SK-N-SH treated with all-trans-retinoic acid at 6 μM for 48 hours (cell line): ENCODE results near the gene CHST10.

ENCODE experiments used
- ATAC-seq: fragments of 200-7000 bp; cut with Tn5 transposase; 3 replicates; pipeline ENCODE4 v1.9.1; 2020; ENCODE audit warnings: mild to moderate bottlenecking, moderate library complexity
- ARNTL ChIP-seq: fragments of 450-650 bp; formaldehyde crosslinking; IDR thresholded peaks from 2 replicates; pipeline ENCODE4 v1.5.0; 2020; ENCODE audit warnings: low read depth, mild to moderate bottlenecking, moderate library complexity, borderline replicate concordance
- BACH2 ChIP-seq: fragments of 250-450 bp; sonication (Bioruptor Pico); IDR thresholded peaks from 2 replicates; pipeline ENCODE4 v1.9.0; 2021; ENCODE audit warnings: mild to moderate bottlenecking, borderline replicate concordance
- CREB5 ChIP-seq: fragments of 250-450 bp; sonication (Bioruptor Pico); IDR thresholded peaks from 2 replicates; pipeline ENCODE4 v1.5.1; 2020; ENCODE audit warnings: low read depth, mild to moderate bottlenecking, moderate library complexity
- CSDC2 ChIP-seq: fragments of 250-450 bp; sonication (Bioruptor Pico); IDR thresholded peaks from 2 replicates; pipeline ENCODE4 v1.5.0; 2020; ENCODE audit warnings: mild to moderate bottlenecking, moderate library complexity
- CSRNP3 ChIP-seq: fragments of 250-450 bp; sonication (Bioruptor Pico); IDR thresholded peaks from 2 replicates; pipeline ENCODE4 v1.5.1; 2021; ENCODE audit warnings: mild to moderate bottlenecking, moderate library complexity
- ESRRG ChIP-seq: fragments of 250-450 bp; sonication (Bioruptor Pico); IDR thresholded peaks from 2 replicates; pipeline ENCODE4 v1.6.1; 2021; ENCODE audit warnings: mild to moderate bottlenecking
- GLIS3 ChIP-seq: fragments of 250-450 bp; sonication (Bioruptor Pico); IDR thresholded peaks from 2 replicates; pipeline ENCODE4 v1.5.0; 2020; ENCODE audit warnings: mild to moderate bottlenecking, moderate library complexity
- ISL1 ChIP-seq: fragments of 250-450 bp; sonication (Bioruptor Pico); IDR thresholded peaks from 2 replicates; pipeline ENCODE4 v2.1.2; 2022; ENCODE audit warnings: mild to moderate bottlenecking, moderate library complexity
- OSR1 ChIP-seq: fragments of 250-450 bp; sonication (Bioruptor Pico); IDR thresholded peaks from 2 replicates; pipeline ENCODE4 v1.8.0; 2022; ENCODE audit warnings: moderate library complexity, mild to moderate bottlenecking, inconsistent platforms
- PATZ1 ChIP-seq: fragments of 250-450 bp; sonication (Bioruptor Pico); IDR thresholded peaks from 2 replicates; pipeline ENCODE4 v1.8.0; 2020; ENCODE audit warnings: mild to moderate bottlenecking, moderate library complexity, borderline replicate concordance
- POU6F1 ChIP-seq: fragments of 250-450 bp; sonication (Bioruptor Pico); IDR thresholded peaks from 2 replicates; pipeline ENCODE4 v1.8.0; 2021; ENCODE audit warnings: low read depth, mild to moderate bottlenecking, moderate library complexity, borderline replicate concordance
- PPARA ChIP-seq: fragments of 250-450 bp; sonication (Bioruptor Pico); IDR thresholded peaks from 2 replicates; pipeline ENCODE4 v1.5.0; 2020; ENCODE audit warnings: mild to moderate bottlenecking, borderline replicate concordance
- SNAI2 ChIP-seq: fragments of 250-450 bp; sonication (Bioruptor Pico); IDR thresholded peaks from 2 replicates; pipeline ENCODE4 v1.5.0; 2020; ENCODE audit warnings: mild to moderate bottlenecking, moderate library complexity
- TOX ChIP-seq: fragments of 250-450 bp; sonication (Bioruptor Pico); IDR thresholded peaks from 2 replicates; pipeline ENCODE4 v1.8.0; 2021; ENCODE audit warnings: mild to moderate bottlenecking, moderate library complexity, borderline replicate concordance
- TSHZ2 ChIP-seq: fragments of 250-450 bp; sonication (Bioruptor Pico); IDR thresholded peaks from 2 replicates; pipeline ENCODE4 v1.5.0; 2020; ENCODE audit warnings: mild to moderate bottlenecking, moderate library complexity
- ZC3H10 ChIP-seq: fragments of 250-450 bp; sonication (Bioruptor Pico); IDR thresholded peaks from 2 replicates; pipeline ENCODE4 v1.5.1; 2021; ENCODE audit warnings: mild to moderate bottlenecking, moderate library complexity
- ZFP3 ChIP-seq: fragments of 250-450 bp; sonication (Bioruptor Pico); IDR thresholded peaks from 2 replicates; pipeline ENCODE4 v1.5.0; 2020; ENCODE audit warnings: mild to moderate bottlenecking, moderate library complexity
- ZFP30 ChIP-seq: fragments of 450-650 bp; formaldehyde crosslinking; IDR thresholded peaks from 2 replicates; pipeline ENCODE4 v1.5.0; 2022; ENCODE audit warnings: mild to moderate bottlenecking, moderate library complexity
- ZNF565 ChIP-seq: fragments of 450-650 bp; formaldehyde crosslinking; conservative IDR thresholded peaks from 2 replicates; pipeline ENCODE4 v1.5.0; 2020; ENCODE audit warnings: low read depth, mild to moderate bottlenecking, moderate library complexity
- ZNF70 ChIP-seq: fragments of 450-650 bp; formaldehyde crosslinking; IDR thresholded peaks from 2 replicates; pipeline ENCODE4 v1.5.0; 2020; ENCODE audit warnings: mild to moderate bottlenecking, moderate library complexity

Gene CHST10

GRCh38 chr2:100418406-100418962 lies 1.0 kb upstream of the CHST10 start:
- no peak for TF ChIP-seq TOX (CRISPR knock-in tag)
- no peak for TF ChIP-seq CSRNP3 (CRISPR knock-in tag)
- no peak for TF ChIP-seq CSDC2 (CRISPR knock-in tag)
- no peak for TF ChIP-seq PPARA (CRISPR knock-in tag)
- TF ChIP-seq POU6F1, result no peak
- TF ChIP-seq CREB5 (CRISPR knock-in tag), result no peak
- no peak for TF ChIP-seq ZFP30 (CRISPR knock-in tag)
- TF ChIP-seq BACH2 (CRISPR knock-in tag), result no peak
- no peak for TF ChIP-seq OSR1 (CRISPR knock-in tag)
- no peak for TF ChIP-seq SNAI2 (CRISPR knock-in tag)
- TF ChIP-seq PATZ1 (CRISPR knock-in tag), result no peak
- TF ChIP-seq ISL1 (CRISPR knock-in tag), result no peak
- TF ChIP-seq ZC3H10 (CRISPR knock-in tag), result no peak
- no peak for TF ChIP-seq ZNF70 (CRISPR knock-in tag)
- ATAC-seq, result no peak

- TF ChIP-seq PPARA (CRISPR knock-in tag), result no peak
- TF ChIP-seq TOX (CRISPR knock-in tag), result no peak
- peak; percentile 64; the same call in 1 of the 2 replicates for TF ChIP-seq OSR1 (CRISPR knock-in tag)
- TF ChIP-seq, all 23 proteins: peak for 1
- ATAC-seq, result no peak
Measured at GRCh38 chr2:100417711-100418124, 250 bp upstream of the CHST10 start.

- ATAC-seq, result peak; percentile 48
- TF ChIP-seq ZNF70 (CRISPR knock-in tag) (no peak), ZFP3 (no peak), ISL1 (CRISPR knock-in tag) (no peak), BACH2 (CRISPR knock-in tag) (no peak), ZNF565 (no peak), TOX (CRISPR knock-in tag) (no peak), TSHZ2 (CRISPR knock-in tag) (no peak), CSRNP3 (CRISPR knock-in tag) (no peak), GLIS3 (CRISPR knock-in tag) (no peak), ZFP30 (CRISPR knock-in tag) (no peak), CSDC2 (CRISPR knock-in tag) (no peak), PATZ1 (CRISPR knock-in tag) (no peak), OSR1 (CRISPR knock-in tag) (no peak), SNAI2 (CRISPR knock-in tag) (no peak), PPARA (CRISPR knock-in tag) (no peak), CREB5 (CRISPR knock-in tag) (no peak), ARNTL (CRISPR knock-in tag) (no peak), ESRRG (CRISPR knock-in tag) (no peak)
Measured at GRCh38 chr2:100416397-100416934, 1.0 kb downstream of the CHST10 start.
